Large intestine (tissue), 3 donors: ENCODE data around the gene AGAP1. TPM values are rescaled to one million over a fixed set of nuclear protein-coding genes. Genes with fewer than 3 reads are reported as not detected.
"Not testable (repeated sequence)": the region's sequence is repeated elsewhere in the genome, so short reads cannot be mapped to it uniquely, and the experiment has no call there.

Source experiments
- DNase-seq, 2 donors: peaks; one replicate each; pipeline versions ENCODE4 v3.0.0 to v3.0.0-alpha.2; 2013
- H3K27ac ChIP-seq: one replicate; pipeline ENCODE4 v1.5.1; 2013; ENCODE audit warnings: low read length
- H3K27me3 ChIP-seq: 2 replicates; pipeline ENCODE4 v1.6.1; 2013; ENCODE audit warnings: low read length; ENCODE audit not compliant: control insufficient read depth, insufficient read depth
- H3K36me3 ChIP-seq: 2 replicates; pipeline ENCODE4 v1.6.1; 2013; ENCODE audit warnings: low read length; ENCODE audit not compliant: control insufficient read depth, insufficient read depth
- H3K4me1 ChIP-seq: one replicate; pipeline ENCODE4 v1.6.1; 2013; ENCODE audit warnings: low read length; ENCODE audit not compliant: control insufficient read depth, insufficient read depth
- H3K4me3 ChIP-seq: one replicate; pipeline ENCODE4 v1.5.1; 2013; ENCODE audit warnings: low read length
- H3K9me3 ChIP-seq: one replicate; pipeline ENCODE4 v1.6.1; 2013; ENCODE audit warnings: mild to moderate bottlenecking, low read depth, low read length, moderate library complexity; ENCODE audit not compliant: control insufficient read depth
- WGBS: methylation state at CpG from one replicate; pipeline ENCODE4 v1.1.5; 2013; ENCODE audit warnings: low lambda C conversion rate; ENCODE audit not compliant: insufficient coverage; 5-methylcytosine and 5-hydroxymethylcytosine counted together
- polyA plus RNA-seq: library from polyadenylated mRNA; unstranded; fragments of 120-200 nt; gene quantifications from one replicate; pipeline ENCODE4 v1.2.1, GENCODE V29; 2013

AGAP1 gene
- polyA plus RNA-seq, 1 donor, result 18.0 TPM

GRCh38 chr2:235944591-235944990, 450.7 kb downstream of the AGAP1 start:
- Histone ChIP-seq H3K27ac (no peak overlapping the region), H3K27me3 (no peaks in the 10 kb centered on the region), H3K4me3 (no peak overlapping the region), H3K4me1 (no peaks in the 10 kb centered on the region), H3K9me3 (no peaks in the 10 kb centered on the region), H3K36me3 (peaks cover 18% of the 10 kb centered on the region)
- WGBS, result 100% methylated on average over 1 of the region's 10 CpGs
- no peak for DNase-seq

DNA sequence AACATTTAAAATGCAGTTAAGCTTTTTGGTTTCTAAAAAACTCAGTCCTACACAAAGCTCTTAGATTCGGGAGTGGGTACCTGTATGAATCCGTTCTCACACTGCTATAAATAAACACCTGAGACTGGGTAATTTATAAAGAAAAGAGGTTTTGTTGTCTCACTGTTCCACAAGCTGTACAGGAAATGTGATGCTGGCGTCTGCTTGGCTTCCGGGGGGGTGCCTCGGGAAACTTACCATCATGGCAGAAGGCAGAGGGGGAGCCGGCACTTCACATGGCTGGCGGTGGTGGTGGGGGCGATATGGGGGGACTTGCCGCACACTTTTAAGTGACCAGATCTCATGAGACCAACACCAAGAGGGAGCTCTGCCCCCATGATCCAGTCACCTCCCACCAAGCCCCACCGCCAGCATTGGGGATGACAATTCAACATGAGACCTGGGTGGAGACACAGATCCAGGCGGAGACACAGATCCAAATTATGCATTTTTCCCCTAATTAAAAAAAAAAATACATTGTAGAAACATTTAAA, 451.8 kb downstream of the AGAP1 start:
- WGBS, result 100% methylated on average over 1 of the region's 11 CpGs
- DNase-seq, result no peak
- Histone ChIP-seq H3K4me1 (no peaks in the 10 kb centered on the region), H3K4me3 (no peak overlapping the region), H3K27me3 (no peaks in the 10 kb centered on the region), H3K27ac (no peak overlapping the region), H3K9me3 (no peaks in the 10 kb centered on the region), H3K36me3 (peaks cover 12% of the 10 kb centered on the region)

- Histone ChIP-seq H3K4me3 (no peak overlapping the region), H3K9me3 (no peaks in the 10 kb centered on the region), H3K36me3 (peaks cover 6% of the 10 kb centered on the region), H3K27me3 (no peaks in the 10 kb centered on the region), H3K4me1 (no peaks in the 10 kb centered on the region), H3K27ac (no peak overlapping the region)
- no peak for DNase-seq
- WGBS, result 93% methylated on average over 3 of the region's 6 CpGs
Measured at GRCh38 chr2:235946590-235946989, 452.7 kb downstream of the AGAP1 start.

GRCh38 chr2:235947055-235947454, 453.2 kb downstream of the AGAP1 start:
- not testable (repeated sequence) for H3K4me1 ChIP-seq, H3K4me3 ChIP-seq, DNase-seq, H3K27me3 ChIP-seq, H3K9me3 ChIP-seq, H3K27ac ChIP-seq, H3K36me3 ChIP-seq
- no CpG with 5 or more reads among the region's 6 CpGs for WGBS

GRCh38 chr2:235949567-235950472, 456.0 kb downstream of the AGAP1 start:
- H3K4me3 ChIP-seq, result no peak overlapping the region
- peaks cover 2% of the 10 kb centered on the region for H3K36me3 ChIP-seq
- H3K4me1 ChIP-seq, result no peaks in the 10 kb centered on the region
- no peaks in the 10 kb centered on the region for H3K27me3 ChIP-seq
- no peaks in the 10 kb centered on the region for H3K9me3 ChIP-seq
- H3K27ac ChIP-seq, result no peak overlapping the region
- 80% methylated on average over 1 of the region's 17 CpGs for WGBS
- no peak for DNase-seq

DNA sequence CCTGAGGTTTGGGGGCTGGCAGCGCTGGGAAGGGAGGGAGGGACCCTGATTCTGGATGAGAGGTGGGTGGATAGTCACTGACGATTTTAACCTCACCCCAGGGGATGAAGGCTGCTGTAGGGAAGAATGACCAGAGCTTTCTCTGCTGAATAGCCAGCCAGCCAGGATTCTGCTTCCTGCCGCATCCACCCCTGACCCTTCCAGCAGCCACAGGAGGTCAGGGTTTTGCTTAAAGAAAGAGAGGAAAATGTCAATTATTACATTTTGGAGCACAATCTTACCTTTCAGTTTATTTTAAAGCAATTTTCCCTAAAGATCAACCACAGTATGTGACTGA, 456.6 kb downstream of the AGAP1 start:
- Histone ChIP-seq H3K9me3 (no peaks in the 10 kb centered on the region), H3K4me3 (no peak overlapping the region), H3K27ac (no peak overlapping the region), H3K4me1 (no peaks in the 10 kb centered on the region), H3K27me3 (no peaks in the 10 kb centered on the region), H3K36me3 (peaks cover 5% of the 10 kb centered on the region)
- no CpG with 5 or more reads among the region's 3 CpGs for WGBS
- DNase-seq, result no peak

DNA sequence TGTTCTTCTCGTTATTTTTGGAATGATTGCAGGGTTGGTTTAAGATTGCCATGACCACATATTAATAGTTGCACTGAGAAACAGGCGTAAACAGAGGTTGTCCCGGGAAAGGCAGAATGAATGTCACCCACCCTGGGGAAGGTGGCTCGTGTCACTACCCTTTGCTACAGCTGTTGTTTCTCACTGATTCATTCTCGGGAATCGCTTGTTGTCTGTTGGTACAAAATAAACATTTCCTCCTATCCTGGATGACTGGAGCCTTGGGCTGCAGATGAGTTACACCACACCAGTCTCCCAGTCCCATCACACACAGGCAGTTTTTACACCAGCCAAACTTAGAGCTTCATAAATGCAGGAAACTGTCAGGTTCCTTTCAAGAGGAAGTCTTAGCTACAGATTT, 457.6 kb downstream of the AGAP1 start:
- Histone ChIP-seq H3K4me3 (no peak overlapping the region), H3K27me3 (no peaks in the 10 kb centered on the region), H3K27ac (no peak overlapping the region), H3K9me3 (no peaks in the 10 kb centered on the region), H3K4me1 (no peaks in the 10 kb centered on the region), H3K36me3 (peaks cover 5% of the 10 kb centered on the region)
- no peak for DNase-seq
- no CpG with 5 or more reads among the region's 6 CpGs for WGBS

GRCh38 chr2:235951982-235952381, 458.1 kb downstream of the AGAP1 start:
- H3K36me3 ChIP-seq, result peaks cover 5% of the 10 kb centered on the region
- DNase-seq, result no peak
- H3K4me3 ChIP-seq, result no peak overlapping the region
- WGBS, result no CpG with 5 or more reads among the region's 2 CpGs
- H3K9me3 ChIP-seq, result no peaks in the 10 kb centered on the region
- no peaks in the 10 kb centered on the region for H3K27me3 ChIP-seq
- H3K27ac ChIP-seq, result no peak overlapping the region
- no peaks in the 10 kb centered on the region for H3K4me1 ChIP-seq

- Histone ChIP-seq H3K4me3 (no peak overlapping the region), H3K4me1 (no peaks in the 10 kb centered on the region), H3K9me3 (no peaks in the 10 kb centered on the region), H3K27me3 (no peaks in the 10 kb centered on the region), H3K36me3 (peaks cover 8% of the 10 kb centered on the region), H3K27ac (no peak overlapping the region)
- no peak for DNase-seq
- 80% methylated on average over 1 of the region's 10 CpGs for WGBS
Measured at GRCh38 chr2:235952714-235953113, 458.9 kb downstream of the AGAP1 start.

GRCh38 chr2:235954281-235954680, 460.4 kb downstream of the AGAP1 start:
- Histone ChIP-seq H3K36me3 (peaks cover 18% of the 10 kb centered on the region), H3K27ac (no peak overlapping the region), H3K9me3 (no peaks in the 10 kb centered on the region), H3K27me3 (no peaks in the 10 kb centered on the region), H3K4me3 (no peak overlapping the region), H3K4me1 (no peaks in the 10 kb centered on the region)
- WGBS, result 96% methylated on average over 5 of the region's 10 CpGs
- no peak for DNase-seq
